WTC11 (cell line): ENCODE measurements around the gene ZDHHC7. TPM values are rescaled to one million over a fixed set of nuclear protein-coding genes. Genes with fewer than 3 reads are reported as not detected.
A peak's percentile ranks its signal among the peaks of the same experiment; 100 is the strongest.

Source experiments
- ATAC-seq: fragments of 200-7000 bp; cut with Tn5 transposase; 2 replicates; pipeline ENCODE4 v1.10.0; 2021; ENCODE audit warnings: mild to moderate bottlenecking, moderate library complexity
- CTCF ChIA-PET: fragments of 300-600 bp; sonication (Branson Sonifier 250); formaldehyde crosslinking; loops from one replicate; lab custom pipeline; 2021; ENCODE audit warnings: antibody characterized with exemption; lab: Charles Lee
- POLR2A ChIA-PET: fragments of 350-600 bp; sonication (Branson Sonifier 250); formaldehyde crosslinking; loops from one replicate; lab custom pipeline; 2021; ENCODE audit warnings: antibody characterized with exemption; lab: Charles Lee
- DNase-seq: peaks from one replicate; pipeline ENCODE4 v3.0.0; 2021; ENCODE audit warnings: low spot score
- H3K27ac Mint-ChIP-seq: 2 replicates; pipeline ENCODE4 v1.8.0; 2021; ENCODE audit warnings: mixed read lengths
- H3K27me3 Mint-ChIP-seq: 2 replicates; pipeline ENCODE4 v1.8.0; 2021; ENCODE audit warnings: low read depth, mild to moderate bottlenecking, moderate library complexity, mixed read lengths
- H3K36me3 Mint-ChIP-seq: 2 replicates; pipeline ENCODE4 v1.8.0; 2021; ENCODE audit warnings: mixed read lengths
- H3K4me1 Mint-ChIP-seq: 2 replicates; pipeline ENCODE4 v1.8.0; 2022; ENCODE audit warnings: mixed read lengths
- H3K4me3 Mint-ChIP-seq: 2 replicates; pipeline ENCODE4 v1.8.0; 2021; ENCODE audit warnings: mild to moderate bottlenecking, moderate library complexity, mixed read lengths
- H3K9me3 Mint-ChIP-seq: 2 replicates; pipeline ENCODE4 v1.8.0; 2021; ENCODE audit warnings: mixed read lengths
- CREB1 ChIP-seq: sonication (generic); formaldehyde crosslinking; IDR thresholded peaks from 2 replicates; pipeline ENCODE4 v1.8.0; 2023; ENCODE audit warnings: mild to moderate bottlenecking, missing genetic modification reagents
- CREM ChIP-seq: sonication (generic); formaldehyde crosslinking; IDR thresholded peaks from 2 replicates; pipeline ENCODE4 v1.8.1; 2022; ENCODE audit warnings: mild to moderate bottlenecking, missing genetic modification reagents, moderate library complexity
- ELF4 ChIP-seq: sonication (generic); formaldehyde crosslinking; IDR thresholded peaks from 2 replicates; pipeline ENCODE4 v1.8.1; 2022; ENCODE audit warnings: low read depth, mild to moderate bottlenecking, moderate library complexity, missing genetic modification reagents
- GABPB1 ChIP-seq: sonication (generic); formaldehyde crosslinking; IDR thresholded peaks from 2 replicates; pipeline ENCODE4 v1.8.1; 2023; ENCODE audit warnings: mild to moderate bottlenecking, missing genetic modification reagents
- JAZF1 ChIP-seq: fragments of 250-450 bp; sonication (Bioruptor Pico); IDR thresholded peaks from 2 replicates; pipeline ENCODE4 v1.9.0; 2021; ENCODE audit warnings: moderate library complexity, mild to moderate bottlenecking, inconsistent platforms
- MAX ChIP-seq: sonication (generic); formaldehyde crosslinking; IDR thresholded peaks from 2 replicates; pipeline ENCODE4 v1.8.0; 2022; ENCODE audit warnings: mild to moderate bottlenecking, missing genetic modification reagents
- MLX ChIP-seq: sonication (generic); formaldehyde crosslinking; IDR thresholded peaks from 2 replicates; pipeline ENCODE4 v1.8.1; 2023; ENCODE audit warnings: mild to moderate bottlenecking, missing genetic modification reagents, moderate library complexity
- MXD4 ChIP-seq: fragments of 250-450 bp; sonication (Bioruptor Pico); IDR thresholded peaks from 2 replicates; pipeline ENCODE4 v1.8.0; 2021; ENCODE audit warnings: mild to moderate bottlenecking, moderate library complexity, borderline replicate concordance
- TCF7 ChIP-seq: sonication (generic); formaldehyde crosslinking; IDR thresholded peaks from 2 replicates; pipeline ENCODE4 v1.8.0; 2022; ENCODE audit warnings: mild to moderate bottlenecking, low read depth, missing genetic modification reagents, moderate library complexity
- ZNF138 ChIP-seq: sonication (generic); formaldehyde crosslinking; conservative IDR thresholded peaks from 2 replicates; pipeline ENCODE4 v1.8.1; 2022; ENCODE audit warnings: mild to moderate bottlenecking, moderate library complexity, missing genetic modification reagents
- ZNF425 ChIP-seq: fragments of 250-450 bp; sonication (Bioruptor Pico); conservative IDR thresholded peaks from 2 replicates; pipeline ENCODE4 v1.9.0; 2021; ENCODE audit warnings: mild to moderate bottlenecking
- total RNA-seq: library from RNA; stranded (reverse); gene quantifications from 3 replicates; pipeline ENCODE4 v1.2.3, GENCODE V29; 2021
- TF ChIP-seq, protein P1 (sequence below): sonication (generic); formaldehyde crosslinking; IDR thresholded peaks from 2 replicates; pipeline ENCODE4 v1.8.1; 2023; ENCODE audit warnings: mild to moderate bottlenecking, missing genetic modification reagents
- TF ChIP-seq, protein P2 (sequence below): fragments of 250-450 bp; sonication (Bioruptor Pico); IDR thresholded peaks from 2 replicates; pipeline ENCODE4 v1.9.0; 2021; ENCODE audit warnings: mild to moderate bottlenecking, borderline replicate concordance
- TF ChIP-seq, protein P3 (sequence below): sonication (generic); formaldehyde crosslinking; IDR thresholded peaks from 2 replicates; pipeline ENCODE4 v1.8.0; 2022; ENCODE audit warnings: mild to moderate bottlenecking, missing genetic modification reagents
- TF ChIP-seq, protein P4 (sequence below): fragments of 250-450 bp; sonication (Bioruptor Pico); IDR thresholded peaks from 2 replicates; pipeline ENCODE4 v1.9.0; 2021; ENCODE audit warnings: mild to moderate bottlenecking

ZDHHC7 gene
- total RNA-seq, 1 experiment from 2014 or later: 38.7 TPM

DNA sequence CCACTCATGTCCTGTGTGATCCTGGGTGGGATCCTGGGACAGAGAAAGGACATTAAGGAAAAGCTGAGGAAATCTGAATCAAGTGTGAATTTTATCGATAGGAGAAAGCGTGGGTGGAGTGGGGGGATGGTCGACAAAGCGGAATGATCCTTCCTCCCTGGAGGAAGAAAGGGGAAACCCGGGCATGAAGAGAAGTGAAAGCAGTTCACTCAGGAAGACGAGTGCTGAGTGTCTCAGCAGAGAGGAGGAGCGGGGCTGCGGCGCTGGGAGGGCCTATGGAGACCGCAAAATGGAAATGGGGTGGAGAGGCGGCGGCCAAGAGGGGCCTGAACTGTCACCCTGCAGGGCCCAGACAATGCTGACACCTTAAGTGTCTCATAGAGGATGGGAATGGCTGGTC, 8.7 kb downstream of the ZDHHC7 start (continued):
- TF ChIP-seq, protein P1, sequence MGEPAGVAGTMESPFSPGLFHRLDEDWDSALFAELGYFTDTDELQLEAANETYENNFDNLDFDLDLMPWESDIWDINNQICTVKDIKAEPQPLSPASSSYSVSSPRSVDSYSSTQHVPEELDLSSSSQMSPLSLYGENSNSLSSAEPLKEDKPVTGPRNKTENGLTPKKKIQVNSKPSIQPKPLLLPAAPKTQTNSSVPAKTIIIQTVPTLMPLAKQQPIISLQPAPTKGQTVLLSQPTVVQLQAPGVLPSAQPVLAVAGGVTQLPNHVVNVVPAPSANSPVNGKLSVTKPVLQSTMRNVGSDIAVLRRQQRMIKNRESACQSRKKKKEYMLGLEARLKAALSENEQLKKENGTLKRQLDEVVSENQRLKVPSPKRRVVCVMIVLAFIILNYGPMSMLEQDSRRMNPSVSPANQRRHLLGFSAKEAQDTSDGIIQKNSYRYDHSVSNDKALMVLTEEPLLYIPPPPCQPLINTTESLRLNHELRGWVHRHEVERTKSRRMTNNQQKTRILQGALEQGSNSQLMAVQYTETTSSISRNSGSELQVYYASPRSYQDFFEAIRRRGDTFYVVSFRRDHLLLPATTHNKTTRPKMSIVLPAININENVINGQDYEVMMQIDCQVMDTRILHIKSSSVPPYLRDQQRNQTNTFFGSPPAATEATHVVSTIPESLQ (CRISPR knock-in tag): no peak
- no peak for TF ChIP-seq MAX (CRISPR knock-in tag)
- TF ChIP-seq, protein P2, sequence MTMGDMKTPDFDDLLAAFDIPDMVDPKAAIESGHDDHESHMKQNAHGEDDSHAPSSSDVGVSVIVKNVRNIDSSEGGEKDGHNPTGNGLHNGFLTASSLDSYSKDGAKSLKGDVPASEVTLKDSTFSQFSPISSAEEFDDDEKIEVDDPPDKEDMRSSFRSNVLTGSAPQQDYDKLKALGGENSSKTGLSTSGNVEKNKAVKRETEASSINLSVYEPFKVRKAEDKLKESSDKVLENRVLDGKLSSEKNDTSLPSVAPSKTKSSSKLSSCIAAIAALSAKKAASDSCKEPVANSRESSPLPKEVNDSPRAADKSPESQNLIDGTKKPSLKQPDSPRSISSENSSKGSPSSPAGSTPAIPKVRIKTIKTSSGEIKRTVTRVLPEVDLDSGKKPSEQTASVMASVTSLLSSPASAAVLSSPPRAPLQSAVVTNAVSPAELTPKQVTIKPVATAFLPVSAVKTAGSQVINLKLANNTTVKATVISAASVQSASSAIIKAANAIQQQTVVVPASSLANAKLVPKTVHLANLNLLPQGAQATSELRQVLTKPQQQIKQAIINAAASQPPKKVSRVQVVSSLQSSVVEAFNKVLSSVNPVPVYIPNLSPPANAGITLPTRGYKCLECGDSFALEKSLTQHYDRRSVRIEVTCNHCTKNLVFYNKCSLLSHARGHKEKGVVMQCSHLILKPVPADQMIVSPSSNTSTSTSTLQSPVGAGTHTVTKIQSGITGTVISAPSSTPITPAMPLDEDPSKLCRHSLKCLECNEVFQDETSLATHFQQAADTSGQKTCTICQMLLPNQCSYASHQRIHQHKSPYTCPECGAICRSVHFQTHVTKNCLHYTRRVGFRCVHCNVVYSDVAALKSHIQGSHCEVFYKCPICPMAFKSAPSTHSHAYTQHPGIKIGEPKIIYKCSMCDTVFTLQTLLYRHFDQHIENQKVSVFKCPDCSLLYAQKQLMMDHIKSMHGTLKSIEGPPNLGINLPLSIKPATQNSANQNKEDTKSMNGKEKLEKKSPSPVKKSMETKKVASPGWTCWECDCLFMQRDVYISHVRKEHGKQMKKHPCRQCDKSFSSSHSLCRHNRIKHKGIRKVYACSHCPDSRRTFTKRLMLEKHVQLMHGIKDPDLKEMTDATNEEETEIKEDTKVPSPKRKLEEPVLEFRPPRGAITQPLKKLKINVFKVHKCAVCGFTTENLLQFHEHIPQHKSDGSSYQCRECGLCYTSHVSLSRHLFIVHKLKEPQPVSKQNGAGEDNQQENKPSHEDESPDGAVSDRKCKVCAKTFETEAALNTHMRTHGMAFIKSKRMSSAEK (CRISPR knock-in tag): no peak

DNA sequence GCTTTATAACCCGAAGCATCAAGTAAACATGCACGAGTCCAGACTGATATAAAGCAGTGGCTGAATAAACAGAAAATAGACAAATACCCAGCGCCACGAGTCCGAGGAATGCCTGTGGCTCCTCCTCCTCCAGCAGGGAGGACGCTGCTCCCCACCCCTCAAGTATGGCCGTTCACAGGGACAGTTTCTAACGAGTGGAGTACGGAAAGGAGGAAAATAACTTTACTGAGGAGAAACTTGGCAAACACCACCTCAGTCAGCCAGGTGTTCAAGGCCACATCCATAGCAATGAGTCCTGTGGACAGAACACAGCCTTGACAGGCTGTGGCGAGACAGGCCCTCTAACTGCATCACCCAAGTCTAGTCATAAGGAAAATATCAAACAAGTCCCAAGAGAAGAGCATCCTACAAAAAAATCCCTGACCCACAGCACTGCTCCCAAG, 9.2 kb downstream of the ZDHHC7 start:
- POLR2A ChIA-PET: no interaction called here
- H3K4me3 Mint-ChIP-seq: no peak overlapping the region
- TF ChIP-seq MXD4 (CRISPR knock-in tag) (no peak), GABPB1 (CRISPR knock-in tag) (0 out of 2 replicates have a peak, but pooled peaks have one; percentile 27)
- TF ChIP-seq, protein P3, sequence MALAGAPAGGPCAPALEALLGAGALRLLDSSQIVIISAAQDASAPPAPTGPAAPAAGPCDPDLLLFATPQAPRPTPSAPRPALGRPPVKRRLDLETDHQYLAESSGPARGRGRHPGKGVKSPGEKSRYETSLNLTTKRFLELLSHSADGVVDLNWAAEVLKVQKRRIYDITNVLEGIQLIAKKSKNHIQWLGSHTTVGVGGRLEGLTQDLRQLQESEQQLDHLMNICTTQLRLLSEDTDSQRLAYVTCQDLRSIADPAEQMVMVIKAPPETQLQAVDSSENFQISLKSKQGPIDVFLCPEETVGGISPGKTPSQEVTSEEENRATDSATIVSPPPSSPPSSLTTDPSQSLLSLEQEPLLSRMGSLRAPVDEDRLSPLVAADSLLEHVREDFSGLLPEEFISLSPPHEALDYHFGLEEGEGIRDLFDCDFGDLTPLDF (CRISPR knock-in tag): no peak
- TF ChIP-seq, all 79 proteins: peak for 1
- no peak for DNase-seq
- no peaks in the 10 kb centered on the region for H3K27me3 Mint-ChIP-seq
- ATAC-seq: no peak
- CTCF ChIA-PET: no interaction called here
- peaks cover 32% of the 10 kb centered on the region for H3K4me1 Mint-ChIP-seq
- H3K36me3 Mint-ChIP-seq: peaks cover 5% of the 10 kb centered on the region
- no peaks in the 10 kb centered on the region for H3K9me3 Mint-ChIP-seq
- peak overlapping the region; percentile 75 for H3K27ac Mint-ChIP-seq

GRCh38 chr16:84999857-85000480, 11.4 kb downstream of the ZDHHC7 start:
- no peaks in the 10 kb centered on the region for H3K27me3 Mint-ChIP-seq
- ChIA-PET POLR2A (no interaction called here), CTCF (no interaction called here)
- DNase-seq (no peak), ATAC-seq (no peak)
- H3K36me3 Mint-ChIP-seq: peaks cover 14% of the 10 kb centered on the region
- H3K4me1 Mint-ChIP-seq: peaks cover 31% of the 10 kb centered on the region
- no peaks in the 10 kb centered on the region for H3K9me3 Mint-ChIP-seq
- no peak overlapping the region for H3K4me3 Mint-ChIP-seq
- no peak overlapping the region; the same call in 1 of the 2 replicates for H3K27ac Mint-ChIP-seq
- TF ChIP-seq JAZF1 (CRISPR knock-in tag) (no peak), ZNF425 (no peak), TCF7 (no peak), CREM (no peak), MLX (CRISPR knock-in tag) (no peak), ELF4 (CRISPR knock-in tag) (no peak), ZNF138 (CRISPR knock-in tag) (no peak), CREB1 (CRISPR knock-in tag) (no peak)
- TF ChIP-seq, protein P4, sequence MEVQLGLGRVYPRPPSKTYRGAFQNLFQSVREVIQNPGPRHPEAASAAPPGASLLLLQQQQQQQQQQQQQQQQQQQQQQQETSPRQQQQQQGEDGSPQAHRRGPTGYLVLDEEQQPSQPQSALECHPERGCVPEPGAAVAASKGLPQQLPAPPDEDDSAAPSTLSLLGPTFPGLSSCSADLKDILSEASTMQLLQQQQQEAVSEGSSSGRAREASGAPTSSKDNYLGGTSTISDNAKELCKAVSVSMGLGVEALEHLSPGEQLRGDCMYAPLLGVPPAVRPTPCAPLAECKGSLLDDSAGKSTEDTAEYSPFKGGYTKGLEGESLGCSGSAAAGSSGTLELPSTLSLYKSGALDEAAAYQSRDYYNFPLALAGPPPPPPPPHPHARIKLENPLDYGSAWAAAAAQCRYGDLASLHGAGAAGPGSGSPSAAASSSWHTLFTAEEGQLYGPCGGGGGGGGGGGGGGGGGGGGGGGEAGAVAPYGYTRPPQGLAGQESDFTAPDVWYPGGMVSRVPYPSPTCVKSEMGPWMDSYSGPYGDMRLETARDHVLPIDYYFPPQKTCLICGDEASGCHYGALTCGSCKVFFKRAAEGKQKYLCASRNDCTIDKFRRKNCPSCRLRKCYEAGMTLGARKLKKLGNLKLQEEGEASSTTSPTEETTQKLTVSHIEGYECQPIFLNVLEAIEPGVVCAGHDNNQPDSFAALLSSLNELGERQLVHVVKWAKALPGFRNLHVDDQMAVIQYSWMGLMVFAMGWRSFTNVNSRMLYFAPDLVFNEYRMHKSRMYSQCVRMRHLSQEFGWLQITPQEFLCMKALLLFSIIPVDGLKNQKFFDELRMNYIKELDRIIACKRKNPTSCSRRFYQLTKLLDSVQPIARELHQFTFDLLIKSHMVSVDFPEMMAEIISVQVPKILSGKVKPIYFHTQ (CRISPR knock-in tag): no peak
